LoVo (cell line): ENCODE measurements around the gene MEP1B.
"Not testable (repeated sequence)": the region's sequence is repeated elsewhere in the genome, so short reads cannot be mapped to it uniquely, and the experiment has no call there.

ENCODE experiments used
- DNase-seq: peaks from one replicate; pipeline ENCODE4 v3.0.0-alpha.2; 2016; ENCODE audit warnings: low spot score

The MEP1B gene

DNA sequence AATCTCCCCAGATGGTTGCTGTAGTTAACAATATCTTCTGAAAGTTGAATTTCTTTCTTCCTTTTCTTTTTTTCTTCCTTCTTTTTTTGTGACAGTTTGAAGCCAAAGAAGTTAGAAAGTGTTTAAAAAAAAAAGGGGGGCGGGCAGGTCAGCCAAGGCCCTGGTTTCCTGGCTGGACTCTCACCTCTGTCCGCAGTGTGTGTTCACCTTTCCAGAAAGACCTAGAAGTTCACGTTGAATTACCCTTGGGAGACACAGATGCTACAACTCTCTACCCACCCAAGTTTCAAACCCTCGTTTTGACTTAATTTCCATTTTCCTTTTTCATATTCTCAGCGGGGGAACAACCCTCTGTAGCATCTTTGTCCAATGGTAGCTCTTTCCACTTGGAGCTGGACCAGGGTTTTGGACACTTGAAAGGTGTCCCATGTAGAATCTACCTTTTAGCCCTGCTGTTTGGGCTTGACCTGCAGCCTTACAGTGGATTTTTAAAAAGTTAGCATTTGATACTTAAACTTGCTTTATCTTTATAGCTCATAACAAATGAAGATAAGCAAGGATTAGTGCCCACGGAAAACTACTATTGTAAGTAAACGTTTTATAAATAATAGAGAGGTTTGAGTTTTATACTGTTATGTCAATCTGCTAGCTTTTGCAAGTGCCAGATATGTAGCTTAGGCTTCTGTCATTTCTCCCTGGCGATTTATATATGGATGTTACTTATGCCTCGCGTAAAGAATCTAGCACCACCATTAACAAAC lies 20.0 kb downstream of the MEP1B start:
- no peak for DNase-seq

DNA sequence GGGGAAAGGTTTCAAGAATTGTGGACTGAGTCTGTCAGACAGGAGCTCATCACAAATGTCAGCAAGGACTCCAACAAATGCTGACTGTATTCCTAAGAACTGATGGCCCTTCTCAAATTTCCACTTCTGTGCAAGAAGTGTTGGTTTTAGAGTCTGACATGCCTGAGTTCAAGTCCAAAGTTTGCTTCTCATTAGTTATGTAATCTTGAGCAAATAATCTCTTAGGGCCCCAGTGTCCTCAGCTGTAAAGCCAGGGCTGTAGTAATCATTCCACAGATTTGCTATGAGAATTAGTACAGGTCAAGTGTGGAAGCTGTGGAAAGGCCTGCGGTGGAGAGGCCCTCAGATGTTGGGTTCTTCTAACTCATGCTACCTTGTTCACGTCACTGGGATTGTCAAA lies 23.9 kb downstream of the MEP1B start:
- no peak for DNase-seq

DNA sequence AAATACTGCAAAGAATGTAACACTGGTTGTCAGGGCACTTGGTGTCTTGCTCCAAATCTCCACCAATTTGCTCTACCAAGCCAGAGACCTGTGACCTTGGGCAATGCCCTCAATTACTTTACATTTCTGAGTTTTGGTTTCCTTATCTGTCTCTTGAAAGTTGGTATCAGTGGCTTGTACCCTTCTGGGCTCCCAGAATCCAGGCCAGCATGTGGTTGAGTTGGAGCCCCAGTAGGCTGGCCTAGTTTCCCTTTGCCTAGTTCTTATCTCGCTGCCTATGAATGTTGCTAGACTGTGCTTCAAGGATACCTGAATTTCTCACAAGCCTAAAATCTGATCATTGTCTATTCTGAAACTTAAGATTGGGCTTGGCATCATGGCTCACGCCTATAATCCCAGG lies 26.6 kb downstream of the MEP1B start:
- no peak for DNase-seq

DNA sequence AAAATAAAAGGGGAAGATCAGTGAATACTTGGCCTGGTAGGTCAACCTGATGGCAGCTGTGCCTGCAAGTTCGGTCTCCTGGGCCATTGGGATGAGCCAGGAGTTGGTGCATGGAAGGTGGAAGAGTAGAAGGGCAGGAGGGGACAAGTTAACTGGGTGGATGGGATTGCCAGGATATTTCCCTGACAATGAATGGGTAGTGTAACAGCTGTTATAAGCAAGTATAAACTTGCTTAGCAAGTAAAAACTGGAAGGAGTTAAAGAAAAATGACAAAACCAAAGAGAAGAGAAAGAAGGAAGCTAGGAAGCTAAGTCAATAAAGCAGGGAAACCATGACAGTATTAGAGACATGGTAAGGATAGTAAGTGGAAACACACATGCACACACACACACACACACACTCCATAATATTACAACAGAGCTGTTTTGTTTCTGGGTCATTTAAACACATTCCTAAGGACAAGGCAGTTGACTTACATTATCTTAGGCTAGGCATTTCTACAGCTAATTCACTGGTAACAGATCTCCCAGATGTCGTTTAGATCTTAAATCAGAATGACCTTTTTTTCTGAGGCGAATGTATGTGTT lies 29.7 kb downstream of the MEP1B start:
- no peak for DNase-seq

DNA sequence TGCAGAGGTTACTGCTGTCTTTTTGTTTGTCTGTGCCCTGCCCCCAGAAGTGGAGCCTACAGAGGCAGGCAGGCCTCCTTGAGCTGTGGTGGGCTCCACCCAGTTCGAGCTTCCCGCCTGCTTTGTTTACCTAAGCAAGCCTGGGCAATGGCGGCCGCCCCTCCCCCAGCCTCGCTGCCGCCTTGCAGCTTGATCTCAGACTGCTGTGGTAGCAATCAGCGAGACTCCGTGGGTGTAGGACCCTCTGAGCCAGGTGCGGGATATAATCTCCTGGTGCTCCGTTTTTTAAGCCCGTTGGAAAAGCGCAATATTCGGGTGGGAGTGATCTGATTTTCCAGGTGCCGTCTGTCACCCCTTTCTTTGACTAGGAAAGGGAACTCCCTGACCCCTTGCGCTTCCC lies 43.5 kb downstream of the MEP1B start:
- not testable (repeated sequence) for DNase-seq

DNA sequence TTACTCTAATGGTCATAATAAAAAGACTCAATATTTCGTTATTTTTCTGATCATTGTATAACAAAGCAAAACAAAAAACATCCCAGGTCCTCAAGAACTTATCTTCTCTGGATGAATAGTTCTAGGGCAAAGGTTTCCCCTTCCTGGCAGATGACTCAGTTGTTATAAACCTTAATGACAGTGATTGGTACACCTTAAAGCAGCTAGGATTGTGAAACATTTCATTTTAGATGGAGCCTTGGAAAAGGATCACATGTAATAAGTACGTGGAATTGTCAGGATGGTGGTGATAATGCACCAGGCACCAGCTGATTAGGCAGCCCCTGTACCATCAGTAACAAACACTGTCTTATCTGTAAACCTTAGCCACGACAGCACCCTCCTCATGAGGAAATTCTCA lies 47.2 kb downstream of the MEP1B start:
- DNase-seq = peak; percentile 52

DNA sequence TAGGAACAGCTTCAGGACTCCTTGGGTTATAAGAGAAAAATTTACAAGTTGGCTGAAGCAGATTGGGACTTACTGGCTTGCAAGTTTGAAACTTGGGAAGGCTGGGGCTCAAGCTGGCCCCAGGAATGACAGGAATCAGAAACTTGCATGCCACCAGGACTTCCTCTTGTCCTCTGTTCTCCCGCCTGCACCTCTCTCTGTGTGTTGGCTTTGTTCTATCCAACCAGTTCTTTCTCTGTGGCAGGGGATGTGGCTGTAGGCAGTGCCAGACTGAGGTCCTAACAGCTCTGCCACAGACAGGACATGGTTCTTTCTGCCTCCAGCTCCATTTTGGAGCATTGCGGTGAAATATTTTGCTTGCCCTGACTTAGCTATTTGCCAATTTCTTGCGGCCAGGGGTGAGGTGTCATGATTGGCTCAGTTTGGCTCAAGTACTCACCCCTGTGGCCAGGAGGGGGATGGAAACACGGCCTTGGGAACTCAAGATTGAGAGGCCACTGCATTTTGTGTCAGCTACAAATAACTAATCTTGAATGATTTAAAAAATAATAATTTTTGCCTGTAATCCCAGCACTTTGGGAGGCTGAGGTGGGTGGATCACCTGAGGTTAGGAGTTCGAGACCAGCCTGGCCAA lies 48.9 kb downstream of the MEP1B start:
- DNase-seq = no peak

DNA sequence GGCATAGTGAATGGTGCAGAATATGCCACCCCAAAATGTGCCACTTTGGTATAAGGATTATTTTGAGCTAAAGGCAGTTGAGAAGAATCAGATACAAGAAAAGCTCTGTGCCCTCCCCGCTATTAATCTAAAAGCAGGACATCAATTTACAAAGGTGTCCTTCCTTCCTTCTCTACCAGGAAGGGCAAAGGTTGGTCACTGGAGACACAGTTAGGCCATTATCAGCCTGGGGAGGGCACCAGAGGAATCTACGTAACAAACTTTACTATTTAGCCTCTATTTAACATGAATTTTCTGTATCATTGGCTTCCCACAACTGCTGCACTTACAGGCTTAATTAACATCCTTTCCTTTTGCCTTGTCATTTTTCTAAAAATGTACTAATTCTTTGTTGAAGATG lies 52.6 kb downstream of the MEP1B start:
- DNase-seq = no peak

DNA sequence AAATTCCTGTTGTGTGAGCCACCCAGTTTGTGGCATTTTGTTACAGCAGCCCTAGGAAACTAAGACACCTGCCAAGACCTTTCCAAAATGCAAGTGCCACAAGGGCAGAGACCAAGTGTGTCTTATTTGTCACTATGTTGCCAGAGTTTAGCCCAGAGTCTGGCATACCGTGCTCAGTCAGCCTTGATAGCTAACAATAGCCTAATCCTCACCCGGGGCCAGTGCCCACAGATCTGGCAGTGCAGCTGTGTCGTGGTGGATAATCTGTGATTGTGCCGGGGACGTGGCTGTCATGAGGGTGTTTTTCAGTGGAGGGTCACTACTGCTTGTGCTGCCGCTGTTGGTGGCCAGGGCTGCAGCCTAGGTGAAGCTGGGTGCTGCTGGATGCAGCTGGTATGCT lies 53.5 kb downstream of the MEP1B start:
- no peak for DNase-seq

DNA sequence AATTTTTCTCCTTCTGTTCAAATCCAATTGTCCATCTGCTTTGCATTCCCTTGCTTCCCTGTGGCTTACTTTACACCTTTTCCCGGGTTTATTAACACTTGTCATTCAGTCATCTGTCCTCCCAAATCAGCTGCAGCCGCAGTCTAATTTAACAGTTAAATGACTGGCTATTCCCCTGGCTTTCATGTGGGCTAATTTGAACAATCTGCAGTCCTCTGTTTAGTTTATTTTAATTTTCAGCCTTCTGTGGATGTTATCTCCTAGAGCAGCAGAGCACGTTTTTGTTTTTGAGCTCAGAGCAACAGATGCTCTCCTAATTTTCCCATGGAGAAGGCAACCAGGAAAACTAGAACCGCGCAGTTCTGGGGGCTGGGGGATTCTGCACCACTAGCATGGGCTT lies 55.0 kb downstream of the MEP1B start:
- DNase-seq = no peak

DNA sequence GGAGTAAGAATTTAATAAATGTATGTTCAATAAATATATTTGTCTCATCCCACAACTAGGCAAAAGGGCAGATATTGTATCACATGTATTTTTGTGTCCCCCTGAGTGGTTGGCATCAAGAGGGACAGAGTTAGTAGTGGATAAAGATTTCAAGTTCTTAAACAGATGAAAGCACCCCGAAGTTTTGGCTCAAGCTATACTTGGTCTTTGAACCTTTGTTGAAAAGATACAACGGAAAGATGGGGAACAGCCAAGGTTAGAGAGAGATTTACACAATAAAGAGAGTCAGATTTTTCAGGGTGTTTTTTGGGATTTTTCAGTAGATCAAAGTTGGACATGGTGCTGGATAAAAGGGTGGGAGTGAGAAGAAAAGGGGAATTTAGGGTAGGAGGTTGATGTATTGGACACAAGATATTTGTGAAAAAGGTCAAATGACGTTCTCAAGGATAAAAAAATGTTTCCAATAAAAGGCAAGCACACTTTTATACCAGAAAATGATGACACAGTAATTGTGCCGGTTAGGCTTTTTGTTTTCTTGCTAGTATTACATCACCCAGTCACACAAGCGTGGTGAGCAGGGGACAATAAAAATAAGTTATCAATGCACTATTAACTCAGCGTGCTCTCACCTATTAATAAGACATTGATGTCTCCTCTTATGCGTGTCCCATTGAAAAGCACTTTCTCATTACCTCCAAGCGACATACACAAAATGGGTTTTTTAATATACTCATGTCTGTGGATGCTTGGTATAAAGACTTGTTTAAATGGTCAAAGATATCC lies 59.5 kb downstream of the MEP1B start:
- no peak for DNase-seq

DNA sequence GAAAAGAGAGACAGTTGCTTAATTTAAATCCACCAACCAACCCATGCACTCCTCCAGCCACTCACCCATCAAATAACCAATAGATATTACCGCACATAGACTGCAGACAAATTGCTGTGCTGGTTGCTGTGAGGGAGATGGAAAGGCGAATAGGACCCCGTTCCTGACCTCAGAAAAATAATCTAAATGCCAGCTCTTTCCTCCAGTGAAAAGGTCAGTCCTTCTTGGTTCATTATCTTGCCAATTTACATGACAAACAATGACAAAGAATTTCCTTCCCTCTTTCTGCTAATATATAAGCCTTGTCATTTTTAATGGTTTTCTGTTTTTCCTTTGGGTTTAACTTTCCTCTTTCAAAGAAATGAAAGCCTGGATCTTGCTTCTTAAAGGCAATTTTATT lies 61.6 kb downstream of the MEP1B start:
- no peak for DNase-seq

DNA sequence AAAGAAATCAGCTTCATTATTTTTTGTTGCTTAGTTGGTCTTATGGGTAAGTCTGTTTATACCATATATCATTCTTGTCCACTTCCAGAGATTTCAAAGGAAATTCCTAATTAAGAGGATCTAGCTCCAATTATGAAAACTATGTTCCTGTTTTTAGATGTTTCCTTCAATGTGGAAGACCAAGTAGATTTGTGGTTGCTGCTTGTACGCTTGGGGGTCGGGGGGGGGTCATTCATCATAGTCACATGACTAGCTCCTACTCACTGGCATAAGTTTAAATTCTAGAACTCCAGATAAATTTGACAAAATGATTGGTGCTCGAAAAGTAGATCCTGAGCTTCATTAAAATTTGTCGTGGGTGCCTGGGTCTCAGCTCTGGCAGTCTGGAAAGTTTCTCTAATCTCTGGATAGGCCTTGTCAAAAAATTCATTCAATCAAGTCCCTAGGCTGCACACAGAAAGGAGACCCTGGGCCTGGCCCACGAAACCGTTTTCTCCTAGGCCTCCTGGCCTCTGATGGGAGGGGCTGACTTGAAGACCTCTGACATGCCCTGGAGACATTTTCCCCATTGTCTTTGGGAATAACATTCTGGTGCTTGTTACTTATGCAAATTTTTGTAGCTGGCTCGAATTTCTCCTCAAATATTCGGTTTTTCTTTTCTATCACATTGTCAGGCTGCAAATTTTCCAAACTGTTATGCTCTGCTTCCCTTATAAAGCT lies 62.5 kb downstream of the MEP1B start:
- DNase-seq = no peak

DNA sequence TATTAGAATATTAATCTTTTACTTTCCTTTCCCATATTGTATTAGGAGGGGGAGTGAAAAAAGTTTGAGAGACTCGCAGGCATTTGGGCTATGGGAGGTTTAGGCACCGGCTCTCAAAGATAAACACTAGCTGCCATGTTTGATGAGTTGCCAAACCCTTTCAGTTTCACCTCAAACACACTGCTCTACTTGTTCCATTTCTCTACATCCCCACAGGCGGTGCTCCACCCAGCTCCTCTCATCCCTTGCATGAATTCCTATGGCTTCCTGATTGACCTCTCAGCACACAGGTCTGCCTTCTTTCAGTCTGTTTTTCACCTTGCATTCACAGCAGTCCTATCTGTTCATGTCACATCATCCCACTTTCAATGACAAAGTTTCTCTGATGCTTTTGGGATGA lies 65.7 kb downstream of the MEP1B start:
- DNase-seq = no peak

DNA sequence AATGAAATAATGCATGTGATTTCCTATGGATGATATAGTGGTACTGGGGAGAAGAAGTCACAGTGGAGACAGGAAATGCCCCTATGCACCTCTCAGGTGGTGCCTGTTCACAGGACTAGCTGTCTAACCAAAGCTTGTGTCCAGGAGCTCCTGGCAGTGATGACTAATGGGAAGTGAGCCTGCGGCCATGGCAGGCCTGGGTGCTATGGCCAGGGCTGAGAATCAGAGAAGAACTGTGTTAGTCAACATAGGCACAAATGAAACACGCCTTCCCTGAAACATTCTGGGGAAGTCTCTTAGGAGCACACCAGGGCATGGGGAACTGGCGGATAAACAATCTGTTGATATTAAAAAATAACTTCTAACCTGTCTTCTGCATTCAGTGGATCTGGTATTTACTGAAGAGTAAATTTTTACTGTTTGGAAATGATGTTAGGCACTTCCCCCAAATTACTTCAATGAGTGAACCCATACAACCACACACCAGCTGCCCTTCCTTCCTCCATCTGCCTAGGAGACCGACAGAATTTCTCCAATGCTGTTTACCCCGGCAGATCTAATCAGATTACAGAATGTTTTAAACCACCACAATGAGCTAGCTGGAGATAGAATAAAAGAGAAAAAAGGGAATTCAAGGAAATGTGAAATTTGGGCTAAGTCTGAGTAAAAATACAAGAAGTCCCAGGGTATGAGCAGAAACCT lies 67.4 kb downstream of the MEP1B start:
- no peak for DNase-seq

DNA sequence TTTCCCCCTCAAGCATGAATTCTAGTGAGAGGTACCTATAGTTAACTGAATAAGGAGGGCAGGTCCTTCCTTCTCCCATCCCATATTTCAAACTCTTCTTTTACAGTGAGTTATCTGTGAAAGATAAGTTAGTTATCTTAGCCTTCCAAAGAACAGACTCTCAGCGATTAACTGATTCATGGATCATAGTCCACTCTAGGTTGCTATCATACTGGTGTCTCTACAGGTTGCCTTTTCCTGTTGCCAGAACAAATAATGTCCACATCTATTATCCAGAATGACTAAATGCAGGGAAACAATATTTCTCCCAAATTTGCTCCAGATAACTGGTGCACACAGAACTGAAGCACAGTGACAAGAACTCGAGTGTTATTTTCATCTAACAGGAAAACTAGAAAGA lies 68.3 kb downstream of the MEP1B start:
- no peak for DNase-seq

DNA sequence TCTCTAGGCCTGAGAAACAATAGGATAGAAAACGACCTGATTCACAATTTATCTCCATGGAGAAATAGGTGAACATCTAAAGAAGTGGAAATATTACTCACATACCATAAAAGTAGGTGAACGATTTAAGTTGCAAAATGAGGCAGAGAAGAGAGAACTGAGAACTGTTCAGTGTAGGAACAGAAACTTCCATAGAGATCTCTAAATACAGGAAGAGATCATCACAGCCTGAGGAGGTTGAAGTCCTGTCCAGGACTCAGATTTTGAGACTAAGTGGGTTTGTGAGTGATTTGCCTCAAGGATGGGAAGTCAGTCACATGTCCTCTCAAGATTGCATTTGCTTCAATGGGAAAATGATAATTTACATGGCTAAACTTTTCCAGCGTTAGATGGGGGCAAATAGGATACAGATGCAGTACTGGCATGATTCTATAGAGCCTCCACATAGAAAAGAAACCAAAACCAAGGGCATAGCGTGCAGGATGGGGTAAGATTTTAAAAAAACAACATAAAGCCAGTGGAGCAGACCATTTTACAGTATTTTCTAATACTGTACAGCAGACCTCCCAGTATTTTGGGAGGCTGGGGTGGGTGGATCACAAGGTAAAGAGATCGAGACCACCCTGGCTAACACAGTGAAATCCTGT lies 68.8 kb downstream of the MEP1B start:
- DNase-seq = no peak

DNA sequence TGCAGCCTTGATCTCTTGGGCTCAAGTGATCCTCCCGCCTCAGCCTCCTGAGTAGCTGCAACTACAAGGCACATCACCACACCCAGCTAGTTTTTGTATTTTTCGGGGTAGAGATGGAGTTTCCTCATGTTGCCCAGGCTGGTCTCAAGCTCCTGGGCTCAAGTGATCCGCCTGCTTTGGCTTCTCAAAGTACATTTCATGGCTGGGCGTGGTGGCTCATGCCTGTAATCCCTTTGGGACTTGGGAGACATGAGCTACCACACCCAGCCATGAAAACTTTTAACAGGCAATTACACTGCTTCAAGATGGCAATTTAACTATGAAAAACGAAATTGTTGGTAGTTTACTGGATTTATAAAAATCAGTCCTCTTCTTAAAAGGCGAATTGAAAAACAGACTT lies 69.7 kb downstream of the MEP1B start:
- DNase-seq = peak; percentile 27

DNA sequence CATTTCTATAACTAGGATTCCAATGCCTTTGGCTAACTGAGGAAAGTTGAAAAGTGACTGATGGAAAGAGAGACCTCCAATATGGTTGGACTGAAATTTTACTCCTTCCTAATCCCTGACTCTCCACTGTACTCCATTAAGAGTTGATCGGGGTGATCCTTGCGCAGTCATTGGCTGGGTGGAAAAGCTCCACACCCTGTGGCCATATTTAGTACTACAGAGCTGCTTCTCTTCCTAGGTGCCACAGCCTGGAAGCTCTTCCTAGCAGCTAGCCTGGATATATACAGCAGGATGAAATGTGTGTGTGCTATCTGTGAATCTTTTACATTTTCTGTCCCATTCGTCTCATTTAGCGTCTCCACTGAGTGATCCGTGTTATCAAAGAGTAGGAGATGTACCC lies 71.2 kb downstream of the MEP1B start:
- DNase-seq = no peak

DNA sequence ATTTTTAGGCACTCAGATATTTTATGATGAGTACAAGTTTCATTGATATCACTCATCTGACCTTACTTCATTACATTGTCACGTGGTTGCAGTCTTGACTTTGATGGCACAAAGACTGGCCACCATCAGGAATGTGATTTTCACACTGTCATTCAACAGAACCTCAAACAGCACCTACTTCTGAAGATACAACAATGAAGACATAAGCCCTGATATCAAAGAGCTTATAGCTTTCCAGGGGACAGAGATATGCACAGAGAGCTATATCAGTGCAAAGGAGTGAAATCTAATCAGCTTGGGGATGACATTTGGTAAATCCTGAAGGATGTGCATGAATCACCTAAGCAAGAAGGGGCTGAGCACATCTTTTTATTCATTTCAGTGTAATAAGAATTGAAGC lies 72.3 kb downstream of the MEP1B start:
- no peak for DNase-seq

DNA sequence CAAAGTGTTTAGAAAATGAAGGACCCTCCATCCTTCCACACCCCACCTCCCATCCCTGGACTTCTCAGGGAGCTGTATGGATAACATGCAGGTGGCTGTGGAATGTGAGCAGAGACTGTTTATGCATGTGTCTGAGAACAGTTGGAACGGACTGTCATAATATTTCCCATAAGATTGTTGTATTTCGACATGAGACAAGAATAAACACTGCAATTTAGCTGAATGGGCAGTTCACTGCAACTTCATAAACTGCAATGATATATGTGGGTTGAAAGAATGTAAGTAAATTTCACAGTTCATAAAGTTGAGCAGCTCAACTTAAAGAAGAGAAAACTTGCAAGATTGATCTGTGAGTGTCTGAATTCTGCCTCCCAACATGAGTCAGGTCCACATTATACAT lies 74.6 kb downstream of the MEP1B start:
- no peak for DNase-seq
